HepG2 (cell line): Measurements from ENCODE around the gene UGP2. TPM values are rescaled to one million over a fixed set of nuclear protein-coding genes. Genes with fewer than 3 reads are reported as not detected.

Experiments
- ATAC-seq: fragments of 200-7000 bp; cut with Tn5 transposase; 3 replicates; pipeline ENCODE4 v1.9.1; 2020; ENCODE audit warnings: mild to moderate bottlenecking, moderate library complexity
- BruUV-seq: library from RNA; stranded (reverse); fragments of 400-500 nt; replicated peaks from 2 replicates; lab custom pipeline; 2021; lab: Mats Ljungman, UMichigan
- CTCF ChIA-PET: fragments of 300-600 bp; formaldehyde crosslinking; extraction: SDS; loops from one replicate; lab custom pipeline; 2021; ENCODE audit warnings: low total read pairs, inconsistent platforms, low intra/inter-chr PET ratio; lab: Yijun Ruan, JAX
- POLR2A ChIA-PET: fragments of 350-600 bp; sonication (Branson Sonifier 250); formaldehyde crosslinking; loops from one replicate; lab custom pipeline; 2020; ENCODE audit warnings: antibody characterized with exemption, inconsistent platforms; lab: Yijun Ruan, JAX
- DNase-seq: peaks from one replicate; pipeline ENCODE4 v3.0.0-alpha.2; 2015; ENCODE audit warnings: low spot score
- FAIRE-seq: peaks from 3 replicates; lab custom pipeline; 2011; peaks lifted over from hg19 to GRCh38; lab: Jason Lieb, UNC
- H2AFZ ChIP-seq: one replicate; pipeline ENCODE4 v1.6.1; 2011; ENCODE audit warnings: low read length, inconsistent platforms
- H3K27ac ChIP-seq: fragments of 300-600 bp; 3 replicates; pipeline ENCODE4 v1.8.0; 2011; ENCODE audit warnings: mixed run types, mild to moderate bottlenecking, mixed read lengths, low read length, inconsistent platforms; ENCODE audit not compliant: insufficient read depth; ENCODE audit errors: extremely low read length
- H3K27me3 ChIP-seq, 2 experiments: fragments of 200-600 bp in 1 of 2; 2 replicates in 1 of 2; 3 replicates in 1 of 2; pipeline versions ENCODE4 v1.6.0 to v1.8.0; 2011; ENCODE audit warnings: low read length in 2 of 2, mild to moderate bottlenecking in 2 of 2, moderate library complexity in 2 of 2, inconsistent platforms in 1 of 2; ENCODE audit not compliant: insufficient read depth in 2 of 2, control insufficient read depth in 1 of 2
- H3K36me3 ChIP-seq, 2 experiments: fragments of 200-600 bp in 1 of 2; replicated peaks in 1 of 2; 2 replicates in 1 of 2; 3 replicates in 1 of 2; pipeline versions ENCODE4 v1.5.1 to v1.8.0; 2011; ENCODE audit warnings: low read length in 2 of 2, inconsistent platforms in 1 of 2; ENCODE audit not compliant: insufficient read depth in 2 of 2, control insufficient read depth in 1 of 2
- H3K4me1 ChIP-seq: 2 replicates; pipeline ENCODE4 v1.5.1; 2012; ENCODE audit warnings: low read length, inconsistent platforms; ENCODE audit not compliant: insufficient read depth
- H3K4me2 ChIP-seq: 2 replicates; pipeline ENCODE4 v1.6.0; 2011; ENCODE audit warnings: low read depth, low read length, inconsistent platforms
- H3K4me3 ChIP-seq, 3 experiments: fragments of 200-600 bp in 1 of 3; sonication (generic), shearing (Covaris generic) in 1 of 3; replicated peaks in 1 of 3; 2 replicates each; pipeline ENCODE4 v1.5.1; 2011 to 2016; ENCODE audit warnings: low read length in 3 of 3, inconsistent platforms in 2 of 3, low read depth in 2 of 3, mild to moderate bottlenecking in 2 of 3, control low read depth in 1 of 3, mixed read lengths in 1 of 3; ENCODE audit not compliant: insufficient read depth in 1 of 3
- H3K79me2 ChIP-seq: one replicate; pipeline ENCODE4 v1.6.1; 2011; ENCODE audit warnings: low read length, inconsistent platforms; ENCODE audit not compliant: insufficient read depth
- H3K9ac ChIP-seq: 2 replicates; pipeline ENCODE4 v1.6.0; 2011; ENCODE audit warnings: mild to moderate bottlenecking, low read depth, low read length, inconsistent platforms; ENCODE audit not compliant: insufficient read depth
- H3K9me3 ChIP-seq: 2 replicates; pipeline ENCODE4 v1.5.1; 2012; ENCODE audit warnings: mild to moderate bottlenecking, low read length
- H4K20me1 ChIP-seq: 2 replicates; pipeline ENCODE4 v1.6.0; 2011; ENCODE audit warnings: inconsistent platforms, mild to moderate bottlenecking, low read length, moderate library complexity; ENCODE audit not compliant: insufficient read depth
- FOSL2 ChIP-seq: sonication (generic); formaldehyde crosslinking; IDR thresholded peaks from 2 replicates; pipeline ENCODE4 v1.4.0; 2020; ENCODE audit warnings: missing genetic modification reagents
- FOXK1 ChIP-seq: sonication (generic); formaldehyde crosslinking; IDR thresholded peaks from 2 replicates; pipeline ENCODE4 v1.4.0; 2020; ENCODE audit warnings: low read depth, missing genetic modification reagents, borderline replicate concordance
- RAD21 ChIP-seq: fragments of 450-650 bp; formaldehyde crosslinking; IDR thresholded peaks from 2 replicates; pipeline ENCODE4 v1.5.0; 2020; ENCODE audit warnings: mild to moderate bottlenecking
- SMC3 ChIP-seq: IDR thresholded peaks from 2 replicates; pipeline ENCODE4 v1.6.1; 2011; ENCODE audit warnings: low read length, improper control_type of control experiment
- STAG1 ChIP-seq: sonication (generic); formaldehyde crosslinking; IDR thresholded peaks from 2 replicates; pipeline ENCODE4 v1.4.0; 2020; ENCODE audit warnings: missing genetic modification reagents
- ZBTB33 ChIP-seq: sonication (generic); formaldehyde crosslinking; IDR thresholded peaks from 2 replicates; pipeline ENCODE4 v1.4.0; 2020; ENCODE audit warnings: missing genetic modification reagents
- ZMYM4 ChIP-seq: sonication (generic); formaldehyde crosslinking; IDR thresholded peaks from 2 replicates; pipeline ENCODE4 v1.8.1; 2023; ENCODE audit warnings: mild to moderate bottlenecking, missing genetic modification reagents
- WGBS: methylation state at CpG from one replicate; pipeline ENCODE4 v1.1.6; 2017; ENCODE audit warnings: low lambda C conversion rate; 5-methylcytosine and 5-hydroxymethylcytosine counted together
- in situ Hi-C: cut with HindIII; loops from 2 replicates; pipeline ENCODE4 v1.10.0; 2017; ENCODE audit warnings: low pct_unique_long_range_greater_than_20kb; ENCODE audit not compliant: extremely low pct_ligation_motif_present
- intact Hi-C: fragments of 100-400 bp; cut with micrococcal nuclease; formaldehyde crosslinking; loops from one replicate; pipeline ENCODE4 v1.10.0; 2022; ENCODE audit not compliant: unreplicated experiment
- polyA plus RNA-seq, 8 experiments: library from polyadenylated mRNA; depleted of rRNA in 3 of 8; stranded (reverse) in 7 of 8; unstranded in 1 of 8; fragments of >200 nt; fragmentation: Illumina TruSeq in 4 of 8; extraction: Trizol in 4 of 8; gene quantifications; 2 replicates each; pipeline versions ENCODE4 v1.2.1 to v1.2.3, GENCODE V29; 2011 to 2016; ENCODE audit warnings: low read depth in 4 of 8, missing spikeins in 1 of 8, mixed read lengths in 1 of 8; ENCODE audit not compliant: insufficient read depth in 1 of 8
- total RNA-seq, 5 experiments: library from RNA; depleted of rRNA; stranded (reverse); fragments of >200 nt; fragmentation: Illumina TruSeq; extraction: Trizol; gene quantifications; 2 replicates each; pipeline ENCODE4 v1.2.3, GENCODE V29; 2016; ENCODE audit warnings: low read depth in 1 of 5
- TF ChIP-seq, protein P1 (sequence below): sonication (generic); formaldehyde crosslinking; IDR thresholded peaks from 2 replicates; pipeline ENCODE4 v1.5.0; 2020; ENCODE audit warnings: mild to moderate bottlenecking, missing genetic modification reagents, moderate library complexity
- TF ChIP-seq, protein P2 (sequence below): sonication (generic); formaldehyde crosslinking; IDR thresholded peaks from 2 replicates; pipeline ENCODE4 v1.4.0; 2020; ENCODE audit warnings: mild to moderate bottlenecking, missing genetic modification reagents

UGP2 gene
- total and polyA plus RNA-seq, 2 of the 13 experiments (the other 11 are each of a cell fraction or from before 2014, with no cell fraction given), result 96.0 to 134 TPM

- peaks cover 13 to 84% of the 10 kb centered on the region in 2 experiments for H3K36me3 ChIP-seq
- peak; percentile 23 for FAIRE-seq
- WGBS, result 78% methylated on average over 6 of the region's 6 CpGs
These were observed 19.6 kb downstream of the UGP2 start for GRCh38 chr2:63861220-63861822.

More at GRCh38 chr2:63861220-63861822, 19.6 kb downstream of the UGP2 start:
- Histone ChIP-seq H3K4me1 (peaks cover 23% of the 10 kb centered on the region), H3K27ac (no peak overlapping the region), H3K9ac (no peak overlapping the region), H3K27me3 (no peaks in the 10 kb centered on the region), H3K4me2 (no peak overlapping the region), H2AFZ (no peak overlapping the region), H4K20me1 (peaks cover 8% of the 10 kb centered on the region; the same call in 1 of the 2 replicates), H3K9me3 (no peaks in the 10 kb centered on the region), H3K79me2 (peaks cover 6% of the 10 kb centered on the region), H3K4me3 (no peak overlapping the region)
- BruUV-seq, result no TSS peak
- CTCF ChIA-PET, result interaction anchor here (2.5 to 2.8 kb wide), 2 partner anchors 162 to 169 kb away, joined by 17 to 45 read pairs; no protein-coding TSS in a partner anchor
- peak; percentile 54 for DNase-seq
- TF ChIP-seq SMC3, result peak; percentile 78
- peak; percentile 81 for TF ChIP-seq RAD21
- TF ChIP-seq ZBTB33 (CRISPR knock-in tag), result peak; percentile 93
- TF ChIP-seq ZMYM4 (CRISPR knock-in tag), result 0 out of 2 replicates have a peak, but pooled peaks have one; percentile 38
- TF ChIP-seq, protein P1, sequence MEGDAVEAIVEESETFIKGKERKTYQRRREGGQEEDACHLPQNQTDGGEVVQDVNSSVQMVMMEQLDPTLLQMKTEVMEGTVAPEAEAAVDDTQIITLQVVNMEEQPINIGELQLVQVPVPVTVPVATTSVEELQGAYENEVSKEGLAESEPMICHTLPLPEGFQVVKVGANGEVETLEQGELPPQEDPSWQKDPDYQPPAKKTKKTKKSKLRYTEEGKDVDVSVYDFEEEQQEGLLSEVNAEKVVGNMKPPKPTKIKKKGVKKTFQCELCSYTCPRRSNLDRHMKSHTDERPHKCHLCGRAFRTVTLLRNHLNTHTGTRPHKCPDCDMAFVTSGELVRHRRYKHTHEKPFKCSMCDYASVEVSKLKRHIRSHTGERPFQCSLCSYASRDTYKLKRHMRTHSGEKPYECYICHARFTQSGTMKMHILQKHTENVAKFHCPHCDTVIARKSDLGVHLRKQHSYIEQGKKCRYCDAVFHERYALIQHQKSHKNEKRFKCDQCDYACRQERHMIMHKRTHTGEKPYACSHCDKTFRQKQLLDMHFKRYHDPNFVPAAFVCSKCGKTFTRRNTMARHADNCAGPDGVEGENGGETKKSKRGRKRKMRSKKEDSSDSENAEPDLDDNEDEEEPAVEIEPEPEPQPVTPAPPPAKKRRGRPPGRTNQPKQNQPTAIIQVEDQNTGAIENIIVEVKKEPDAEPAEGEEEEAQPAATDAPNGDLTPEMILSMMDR, result peak; percentile 55
- peak; percentile 86 for TF ChIP-seq STAG1 (CRISPR knock-in tag)
- no peak for TF ChIP-seq FOXK1 (CRISPR knock-in tag)
- TF ChIP-seq FOSL2, result 0 out of 2 replicates have a peak, but pooled peaks have one; percentile 12
- TF ChIP-seq, protein P2, sequence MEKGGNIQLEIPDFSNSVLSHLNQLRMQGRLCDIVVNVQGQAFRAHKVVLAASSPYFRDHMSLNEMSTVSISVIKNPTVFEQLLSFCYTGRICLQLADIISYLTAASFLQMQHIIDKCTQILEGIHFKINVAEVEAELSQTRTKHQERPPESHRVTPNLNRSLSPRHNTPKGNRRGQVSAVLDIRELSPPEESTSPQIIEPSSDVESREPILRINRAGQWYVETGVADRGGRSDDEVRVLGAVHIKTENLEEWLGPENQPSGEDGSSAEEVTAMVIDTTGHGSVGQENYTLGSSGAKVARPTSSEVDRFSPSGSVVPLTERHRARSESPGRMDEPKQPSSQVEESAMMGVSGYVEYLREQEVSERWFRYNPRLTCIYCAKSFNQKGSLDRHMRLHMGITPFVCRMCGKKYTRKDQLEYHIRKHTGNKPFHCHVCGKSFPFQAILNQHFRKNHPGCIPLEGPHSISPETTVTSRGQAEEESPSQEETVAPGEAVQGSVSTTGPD, result no peak
- in situ Hi-C loops, result no loop called here
- intact Hi-C loops, result loop anchor here (1.0 to 2.0 kb wide), 4 partner anchors 20 to 169 kb away; partner anchors contain the start of gene UGP2
- POLR2A ChIA-PET, result interaction anchor here (0.7 to 1.9 kb wide), 5 partner anchors 19 to 261 kb away, joined by 3 to 18 read pairs (median 4); partner anchors contain the start of gene UGP2
- ATAC-seq, result peak; percentile 60
